22Rv1 (cell line): Measurements from ENCODE around the gene APOC3.
A peak's percentile ranks its signal among the peaks of the same experiment; 100 is the strongest.

Experiments
- H3K27ac ChIP-seq: fragments of 450-650 bp; 2 replicates; pipeline ENCODE4 v1.5.1; 2017
- ZFX ChIP-seq: fragments of 450-650 bp; IDR thresholded peaks from 2 replicates; pipeline ENCODE4 v1.6.1; 2017; ENCODE audit warnings: antibody characterized with exemption, borderline replicate concordance
- TF ChIP-seq, protein P1 (sequence below): fragments of 450-650 bp; IDR thresholded peaks from 2 replicates; pipeline ENCODE4 v1.5.1; 2017; ENCODE audit warnings: mild to moderate bottlenecking

APOC3 gene

DNA sequence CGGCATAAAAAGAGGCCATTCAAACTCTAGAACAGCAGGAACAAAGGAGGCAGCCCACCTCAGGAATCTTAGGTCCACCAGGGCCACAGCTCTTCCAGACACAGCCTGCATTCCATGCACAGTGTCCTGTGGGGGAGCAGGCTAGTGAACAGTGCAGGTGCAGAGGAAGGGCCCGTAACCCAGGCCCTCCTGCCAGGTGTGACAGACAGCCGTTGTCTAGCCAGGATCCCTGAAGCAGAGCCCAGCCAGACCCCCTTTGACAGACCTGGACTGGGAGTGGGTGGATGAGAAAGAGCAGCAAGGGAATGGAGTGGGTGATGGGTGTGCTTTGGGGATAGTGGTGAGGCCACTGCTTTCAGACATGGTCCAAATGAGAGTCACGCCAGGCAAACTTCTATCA is 40.7 kb upstream of the APOC3 start:
- no peak overlapping the region for H3K27ac ChIP-seq
- TF ChIP-seq, protein P1, sequence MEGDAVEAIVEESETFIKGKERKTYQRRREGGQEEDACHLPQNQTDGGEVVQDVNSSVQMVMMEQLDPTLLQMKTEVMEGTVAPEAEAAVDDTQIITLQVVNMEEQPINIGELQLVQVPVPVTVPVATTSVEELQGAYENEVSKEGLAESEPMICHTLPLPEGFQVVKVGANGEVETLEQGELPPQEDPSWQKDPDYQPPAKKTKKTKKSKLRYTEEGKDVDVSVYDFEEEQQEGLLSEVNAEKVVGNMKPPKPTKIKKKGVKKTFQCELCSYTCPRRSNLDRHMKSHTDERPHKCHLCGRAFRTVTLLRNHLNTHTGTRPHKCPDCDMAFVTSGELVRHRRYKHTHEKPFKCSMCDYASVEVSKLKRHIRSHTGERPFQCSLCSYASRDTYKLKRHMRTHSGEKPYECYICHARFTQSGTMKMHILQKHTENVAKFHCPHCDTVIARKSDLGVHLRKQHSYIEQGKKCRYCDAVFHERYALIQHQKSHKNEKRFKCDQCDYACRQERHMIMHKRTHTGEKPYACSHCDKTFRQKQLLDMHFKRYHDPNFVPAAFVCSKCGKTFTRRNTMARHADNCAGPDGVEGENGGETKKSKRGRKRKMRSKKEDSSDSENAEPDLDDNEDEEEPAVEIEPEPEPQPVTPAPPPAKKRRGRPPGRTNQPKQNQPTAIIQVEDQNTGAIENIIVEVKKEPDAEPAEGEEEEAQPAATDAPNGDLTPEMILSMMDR, result no peak
- no peak for TF ChIP-seq ZFX

DNA sequence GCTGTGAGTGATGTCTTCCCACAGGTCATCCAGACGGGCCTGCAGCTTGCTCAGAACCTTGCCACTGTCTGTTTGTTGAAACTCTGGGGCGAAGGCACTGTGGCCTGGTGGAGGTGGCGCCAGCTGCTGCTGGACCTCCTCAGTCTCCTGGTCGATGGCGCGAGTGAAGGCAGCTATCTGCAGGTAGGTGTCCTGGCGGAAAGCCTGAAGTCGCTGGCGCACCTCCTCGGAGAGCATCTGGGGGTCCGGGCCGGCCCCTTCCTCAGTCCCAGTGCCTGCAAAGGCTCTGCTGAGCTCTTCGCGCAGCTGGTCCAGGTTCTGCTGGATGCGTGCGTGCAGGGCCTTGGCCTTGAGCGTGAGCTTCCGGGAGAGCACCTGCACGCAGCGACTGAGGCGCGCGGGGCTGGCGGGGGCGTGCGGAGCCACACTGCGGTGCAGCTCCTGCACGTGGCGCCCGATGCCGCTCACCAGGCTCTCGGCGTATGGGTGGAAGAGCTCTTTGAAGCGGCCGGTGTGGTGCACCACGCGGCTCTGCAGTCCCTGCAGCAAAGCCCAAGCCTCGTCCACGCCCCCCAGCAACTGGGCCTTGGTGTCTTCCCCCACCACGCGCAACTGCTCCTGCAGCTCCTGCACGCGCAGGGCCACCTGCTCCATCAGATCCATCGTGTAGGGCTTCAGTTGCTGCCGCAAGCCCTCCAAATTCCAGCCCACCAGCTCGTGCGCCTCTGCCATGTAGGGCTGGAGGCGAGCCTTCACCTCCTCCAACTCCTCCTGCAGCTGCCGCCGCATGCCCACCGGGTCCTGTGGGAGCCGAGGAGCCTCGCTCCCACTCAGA is 39.3 kb upstream of the APOC3 start:
- no peak overlapping the region for H3K27ac ChIP-seq
- TF ChIP-seq ZFX, result no peak
- TF ChIP-seq, protein P1, result no peak

DNA sequence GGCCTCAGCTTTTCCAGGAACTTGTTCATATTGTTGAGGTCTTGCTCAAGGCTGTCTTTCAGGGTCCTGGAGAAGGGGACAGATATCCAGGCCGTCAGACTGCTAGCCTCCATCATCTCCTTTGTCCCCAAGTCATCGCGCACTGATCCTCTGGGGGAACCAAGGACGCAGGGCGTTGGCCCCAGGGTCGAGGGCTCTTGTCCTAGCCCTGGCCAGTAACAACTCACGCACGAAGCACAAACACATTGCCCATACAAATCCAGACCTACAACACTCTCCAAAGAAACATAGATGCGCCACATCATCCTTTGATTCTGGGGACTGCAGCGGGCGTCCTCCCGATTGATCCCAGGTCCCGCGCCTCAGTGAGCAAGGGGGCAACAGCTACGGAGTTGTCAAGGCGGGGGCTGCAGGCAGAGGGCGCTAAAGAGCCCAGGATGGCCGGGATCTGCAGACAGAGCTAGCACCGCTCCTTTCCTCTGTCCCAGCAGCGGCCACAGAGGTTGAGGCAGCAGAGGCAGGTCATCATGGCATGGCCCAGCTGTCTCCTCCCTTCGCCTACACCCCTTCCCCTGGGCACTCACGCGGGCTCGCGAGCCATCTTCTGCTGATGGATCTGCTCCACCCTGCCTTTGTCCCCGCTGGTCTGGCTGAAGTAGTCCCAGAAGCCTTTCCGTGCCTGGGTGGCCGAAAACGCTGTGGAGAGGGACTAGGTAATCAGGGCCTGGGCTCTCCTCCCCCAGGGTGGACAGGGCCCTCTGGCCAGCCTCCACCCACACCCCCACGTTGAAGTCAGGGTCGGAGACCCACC is 38.5 kb upstream of the APOC3 start:
- H3K27ac ChIP-seq, result no peak overlapping the region
- no peak for TF ChIP-seq ZFX
- TF ChIP-seq, protein P1, result peak; percentile 95

DNA sequence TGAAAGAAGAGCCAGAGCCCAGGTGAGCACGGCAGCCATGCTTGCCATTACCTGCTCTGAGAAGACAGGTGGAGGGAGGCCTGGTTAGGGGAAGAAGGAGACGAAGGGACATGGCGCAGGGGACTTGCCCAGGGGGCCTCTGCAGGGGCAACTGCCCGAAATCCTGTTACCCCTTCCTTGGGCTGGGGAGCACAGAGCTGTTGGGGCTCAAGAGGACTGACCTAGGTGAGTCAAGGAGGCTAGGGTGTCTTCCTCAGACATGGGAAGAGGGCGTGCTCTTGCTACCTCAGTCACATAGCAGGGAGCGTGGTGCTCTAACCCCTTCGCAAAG is 37.9 kb upstream of the APOC3 start, which contains the start of gene APOA5:
Gene APOA5, minus strand, starts transcription at position 67 of the 331 bp plus-strand sequence. Its CDS starts 19 bp downstream, at position 48.
- TF ChIP-seq, protein P1, result no peak
- no peak for TF ChIP-seq ZFX
- no peak within 1 kb of the TSS for H3K27ac ChIP-seq

DNA sequence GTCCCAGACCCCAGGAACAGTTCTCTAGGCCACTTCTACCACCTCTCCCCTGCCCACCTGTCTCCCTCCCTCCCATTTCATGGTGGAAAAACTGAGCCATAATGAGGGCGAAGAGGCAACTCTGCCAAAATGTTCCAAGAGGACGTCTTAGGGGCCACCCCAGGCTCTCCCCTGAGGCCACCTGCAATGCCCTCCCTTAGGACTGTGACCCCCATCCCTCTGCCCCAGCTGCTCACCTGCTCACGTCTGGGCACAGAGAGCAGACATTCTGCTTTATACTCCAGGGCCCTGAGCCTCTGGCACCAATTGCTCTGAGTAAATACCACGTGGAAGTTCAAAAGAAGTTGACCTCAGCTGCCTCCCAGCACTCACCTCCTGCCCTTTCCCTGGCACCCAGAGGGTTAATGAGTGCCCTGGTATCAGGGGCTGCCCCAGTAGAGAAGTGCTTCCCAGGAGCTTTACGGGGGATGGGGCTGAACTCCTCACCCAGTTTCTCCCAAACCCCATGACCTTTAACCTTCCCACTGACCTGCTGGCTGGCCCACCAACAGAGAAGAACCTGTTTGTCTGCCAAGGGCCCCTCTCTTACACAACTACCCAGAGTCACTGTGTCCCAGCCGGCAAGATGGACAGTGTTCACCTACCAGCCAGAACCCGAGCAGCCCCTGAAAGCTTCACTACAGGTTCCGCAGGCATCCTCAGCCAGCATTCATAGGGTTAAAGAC is 37.4 kb upstream of the APOC3 start:
- no peak overlapping the region for H3K27ac ChIP-seq
- TF ChIP-seq, protein P1, result no peak
- TF ChIP-seq ZFX, result no peak

DNA sequence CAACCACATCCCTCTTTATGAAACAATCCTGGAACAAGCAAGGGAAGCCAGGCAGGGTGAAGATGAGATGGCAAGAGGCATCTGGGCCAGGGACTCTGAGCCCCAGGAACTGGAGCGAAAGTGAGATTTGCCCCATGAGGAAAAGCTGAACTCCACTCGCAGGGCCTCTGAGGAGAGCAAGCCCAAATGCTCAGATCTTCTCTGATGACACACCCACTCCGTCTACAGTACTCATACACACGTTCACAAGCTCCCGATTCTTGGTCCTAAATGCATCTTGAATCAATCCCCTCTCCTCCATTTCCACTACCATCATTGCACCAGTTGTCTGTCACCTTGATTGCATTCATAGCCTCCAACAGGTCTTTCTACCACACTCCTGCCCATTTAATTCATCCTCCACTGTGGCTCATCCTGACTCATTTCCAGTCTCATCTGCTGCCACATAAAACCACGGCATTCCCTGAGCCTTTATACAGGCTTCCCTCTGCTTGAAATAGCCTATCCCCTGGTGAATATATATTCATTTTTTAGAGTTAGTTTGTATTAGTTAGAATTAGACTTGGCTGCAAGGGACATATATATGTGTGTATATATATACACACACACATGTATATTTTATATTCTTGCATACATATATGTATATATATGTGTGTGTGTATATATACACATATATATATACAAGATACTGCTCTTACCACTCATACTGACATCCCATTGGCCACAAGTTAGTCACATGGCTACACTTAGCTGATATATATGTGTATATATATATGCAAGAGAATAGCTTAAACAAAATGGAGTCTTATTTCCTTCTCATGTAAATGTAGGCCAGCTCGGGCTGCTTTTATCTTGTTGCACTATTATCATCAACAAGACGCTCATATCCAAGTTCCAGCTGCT is 36.6 kb upstream of the APOC3 start:
- TF ChIP-seq, protein P1, result no peak
- no peak overlapping the region for H3K27ac ChIP-seq
